GM13977 (cell line): ENCODE results near the gene GPR55.

ENCODE experiments used
- DNase-seq: peaks from one replicate; pipeline ENCODE4 v3.0.0; 2012; ENCODE audit warnings: low spot score
- CTCF ChIP-seq: IDR thresholded peaks from 2 replicates; pipeline ENCODE4 v1.5.1; 2012; ENCODE audit warnings: mild to moderate bottlenecking, control low read depth; ENCODE audit not compliant: insufficient read depth; ENCODE audit errors: extremely low read depth, missing control alignments
- in situ Hi-C: fragments of 300-500 bp; cut with MboI; formaldehyde crosslinking; loops from one replicate; pipeline ENCODE4 v1.12.0; 2022; ENCODE audit warnings: low sequenced_read_pairs, low pct_unique_long_range_greater_than_20kb, mixed read lengths, inconsistent platforms; ENCODE audit not compliant: unreplicated experiment

GPR55 gene

DNA sequence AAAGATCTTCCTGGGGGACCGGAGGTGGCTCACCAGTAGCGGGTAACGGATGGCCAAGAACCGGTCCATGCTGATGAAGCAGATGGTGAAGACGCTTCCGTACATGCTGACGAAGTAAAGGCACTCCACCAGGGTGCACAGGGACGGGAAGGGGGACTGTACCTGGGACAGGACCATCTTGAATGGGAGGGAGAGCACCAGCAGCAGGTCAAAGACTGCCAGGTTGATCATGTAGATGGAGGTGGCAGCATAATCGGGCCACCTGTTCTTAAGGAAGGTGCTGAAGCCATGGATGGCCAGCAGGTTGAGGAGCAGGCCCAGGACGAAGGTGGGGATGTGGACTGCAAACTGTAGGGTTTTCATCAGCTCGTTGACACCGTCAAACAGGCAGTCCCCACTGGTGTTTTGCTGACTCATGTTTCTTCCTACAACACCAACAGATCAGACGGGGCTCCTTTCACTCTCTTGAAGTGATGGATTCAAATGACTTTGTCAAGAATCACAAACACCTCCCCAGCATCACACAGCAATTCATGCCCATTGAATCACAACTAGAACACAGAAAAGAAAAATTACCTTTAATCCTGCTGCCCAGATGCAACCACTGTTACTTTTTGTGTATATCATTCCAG lies 14.4 kb downstream of the GPR55 start:
- TF ChIP-seq CTCF = no peak
- in situ Hi-C loops = no loop called here
- no peak for DNase-seq

- in situ Hi-C loops = loop anchor here (10.0 kb wide), 1 partner anchor 145 kb away; the partner anchor contains the start of gene PSMD1
- no peak for TF ChIP-seq CTCF
- DNase-seq = no peak
Measured at GRCh38 chr2:230909841-230910545, 15.0 kb downstream of the GPR55 start.

GRCh38 chr2:230908595-230909191 lies 16.3 kb downstream of the GPR55 start:
- in situ Hi-C loops = loop anchor here (10.0 kb wide), 1 partner anchor 146 kb away; the partner anchor contains the start of gene PSMD1

GRCh38 chr2:230908092-230908594 lies 16.9 kb downstream of the GPR55 start:
- in situ Hi-C loops = loop anchor here (10.0 kb wide), 1 partner anchor 147 kb away; the partner anchor contains the start of gene PSMD1
- DNase-seq = no peak
- TF ChIP-seq CTCF = no peak

More at GRCh38 chr2:230908595-230909191, 16.3 kb downstream of the GPR55 start:
- TF ChIP-seq CTCF = no peak
- DNase-seq = no peak

GRCh38 chr2:230907361-230908091 lies 17.5 kb downstream of the GPR55 start:
- no peak for TF ChIP-seq CTCF
- no peak for DNase-seq
- in situ Hi-C loops = loop anchor here (10.0 kb wide), 1 partner anchor 147 kb away; the partner anchor contains the start of gene PSMD1
